DMS53 treated with DMSO at 0.1 percent for 48 hours (cell line): ENCODE measurements around the gene CRY2.
A peak's percentile ranks its signal among the peaks of the same experiment; 100 is the strongest.

ENCODE experiments used
- DNase-seq: peaks from one replicate; lab custom pipeline; 2025; ENCODE audit not compliant: unreplicated experiment; lab: John Stamatoyannopoulos, UW

CRY2 gene

GRCh38 chr11:45877221-45877620 is 29.9 kb downstream of the CRY2 start:
- DNase-seq: no peak

- no peak for DNase-seq
These were observed 30.6 kb downstream of the CRY2 start for GRCh38 chr11:45877845-45878244.

- peak; percentile 7 for DNase-seq
These were observed 32.8 kb downstream of the CRY2 start for GRCh38 chr11:45879803-45880686.

- no peak for DNase-seq
These were observed 33.7 kb downstream of the CRY2 start for GRCh38 chr11:45880772-45881570.

- no peak for DNase-seq
These were observed 34.6 kb downstream of the CRY2 start for GRCh38 chr11:45881708-45882368.

- no peak for DNase-seq
These were observed 37.4 kb downstream of the CRY2 start for GRCh38 chr11:45884596-45885185.

GRCh38 chr11:45885274-45885920 is 38.1 kb downstream of the CRY2 start, which contains the start of gene MAPK8IP1:
Gene MAPK8IP1, plus strand, starts transcription at chr11:45885651. Its CDS starts 170 bp downstream, at chr11:45885821.
- DNase-seq: peak; percentile 37

GRCh38 chr11:45885921-45886721 is 38.8 kb downstream of the CRY2 start:
- no peak for DNase-seq

- DNase-seq: no peak
These were observed 39.7 kb downstream of the CRY2 start for GRCh38 chr11:45886816-45887520.

- no peak for DNase-seq
These were observed 40.3 kb downstream of the CRY2 start for GRCh38 chr11:45887587-45887986.

- no peak for DNase-seq
These were observed 42.3 kb downstream of the CRY2 start for GRCh38 chr11:45889555-45889954.

- no peak for DNase-seq
These were observed 42.7 kb downstream of the CRY2 start for GRCh38 chr11:45889966-45890365.

- no peak for DNase-seq
These were observed 43.7 kb downstream of the CRY2 start for GRCh38 chr11:45890886-45891550.

- no peak for DNase-seq
These were observed 45.6 kb downstream of the CRY2 start for GRCh38 chr11:45892856-45893255.

- DNase-seq: no peak
These were observed 47.4 kb downstream of the CRY2 start for GRCh38 chr11:45894555-45895247.

GRCh38 chr11:45895553-45896259 is 48.4 kb downstream of the CRY2 start:
- DNase-seq: no peak

GRCh38 chr11:45896422-45896984 is 49.2 kb downstream of the CRY2 start:
- DNase-seq: peak; percentile 53
